Parathyroid adenoma (tissue), 2 donors: ENCODE data around the gene INPP4A.
"Not testable (repeated sequence)": the region's sequence is repeated elsewhere in the genome, so short reads cannot be mapped to it uniquely, and the experiment has no call there.

Source experiments
- H2AFZ ChIP-seq: fragments of 300-600 bp; sonication (generic); one replicate; pipeline ENCODE4 v1.7.0; 2017; ENCODE audit warnings: antibody characterized with exemption, mild to moderate bottlenecking
- H3K27ac ChIP-seq: fragments of 300-600 bp; sonication (generic); one replicate; pipeline ENCODE4 v1.7.0; 2017
- H3K27me3 ChIP-seq: fragments of 300-600 bp; sonication (generic); one replicate; pipeline ENCODE4 v1.7.0; 2017; ENCODE audit warnings: low read length; ENCODE audit not compliant: control insufficient read depth, insufficient read depth
- H3K36me3 ChIP-seq: fragments of 300-600 bp; sonication (generic); one replicate; pipeline ENCODE4 v1.7.0; 2017; ENCODE audit warnings: low read length; ENCODE audit not compliant: control insufficient read depth, insufficient read depth
- H3K4me1 ChIP-seq: fragments of 300-600 bp; sonication (generic); one replicate; pipeline ENCODE4 v1.7.0; 2017; ENCODE audit warnings: control low read depth
- H3K4me2 ChIP-seq: fragments of 300-600 bp; sonication (generic); one replicate; pipeline ENCODE4 v1.7.0; 2017; ENCODE audit warnings: low read length
- H3K4me3 ChIP-seq: fragments of 300-600 bp; sonication (generic); one replicate; pipeline ENCODE4 v1.7.0; 2017; ENCODE audit warnings: low read depth, low read length
- H3K79me2 ChIP-seq: fragments of 300-600 bp; sonication (generic); one replicate; pipeline ENCODE4 v1.7.0; 2017; ENCODE audit warnings: control low read depth
- H3K9ac ChIP-seq: fragments of 300-600 bp; sonication (generic); one replicate; pipeline ENCODE4 v1.7.0; 2017; ENCODE audit warnings: mild to moderate bottlenecking
- H3K9me3 ChIP-seq: fragments of 300-600 bp; sonication (generic); one replicate; pipeline ENCODE4 v1.7.0; 2017; ENCODE audit warnings: low read length; ENCODE audit not compliant: control insufficient read depth
- CTCF ChIP-seq: fragments of 300-600 bp; sonication (generic); IDR thresholded peaks from one replicate; pipeline ENCODE4 v1.7.0; 2017; ENCODE audit warnings: antibody characterized with exemption, mild to moderate bottlenecking
- donor health status: primary hyperparathyroidism.

Gene INPP4A

DNA sequence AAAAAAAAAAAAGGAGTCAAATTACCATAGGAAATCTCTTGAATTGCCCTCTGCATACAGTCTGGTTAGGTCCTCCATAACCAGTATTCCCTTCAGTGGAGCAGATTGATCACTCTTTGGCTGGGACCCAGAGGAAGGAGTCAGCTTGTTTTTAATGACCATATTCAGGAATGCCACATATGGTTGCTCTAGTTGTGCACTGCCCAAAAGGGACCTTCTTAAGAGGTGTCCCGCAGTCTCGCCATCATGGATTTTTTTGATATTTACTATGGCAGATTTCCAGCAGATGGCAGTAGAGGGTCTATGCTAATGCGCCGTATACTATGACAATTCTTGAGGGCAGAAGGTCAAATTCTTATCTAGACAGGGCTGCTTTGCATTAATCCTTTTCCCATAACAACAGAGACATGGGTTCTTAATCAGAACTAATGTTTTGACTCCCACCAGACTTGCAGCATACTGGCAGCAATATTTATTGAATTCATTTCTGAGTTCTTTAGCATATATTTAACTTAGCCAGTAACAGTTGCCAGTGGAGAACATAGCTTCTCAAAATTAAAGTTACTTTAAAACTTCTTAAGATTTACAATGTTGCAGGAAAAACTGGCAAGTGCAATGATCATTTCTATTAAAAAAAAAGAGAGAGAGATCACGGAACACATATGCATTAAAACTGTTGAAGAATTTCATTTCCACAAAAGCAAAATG is 31.8 kb upstream of the INPP4A start:
- no peaks in the 10 kb centered on the region for H3K9me3 ChIP-seq
- no peak overlapping the region for H3K9ac ChIP-seq
- peak; percentile 65 for TF ChIP-seq CTCF
- no peak overlapping the region for H3K4me2 ChIP-seq
- H3K36me3 ChIP-seq = no peaks in the 10 kb centered on the region
- H3K4me1 ChIP-seq = no peaks in the 10 kb centered on the region
- no peak overlapping the region for H2AFZ ChIP-seq
- no peaks in the 10 kb centered on the region for H3K27me3 ChIP-seq
- H3K27ac ChIP-seq = no peak overlapping the region
- H3K79me2 ChIP-seq = no peaks in the 10 kb centered on the region
- H3K4me3 ChIP-seq = no peak overlapping the region

DNA sequence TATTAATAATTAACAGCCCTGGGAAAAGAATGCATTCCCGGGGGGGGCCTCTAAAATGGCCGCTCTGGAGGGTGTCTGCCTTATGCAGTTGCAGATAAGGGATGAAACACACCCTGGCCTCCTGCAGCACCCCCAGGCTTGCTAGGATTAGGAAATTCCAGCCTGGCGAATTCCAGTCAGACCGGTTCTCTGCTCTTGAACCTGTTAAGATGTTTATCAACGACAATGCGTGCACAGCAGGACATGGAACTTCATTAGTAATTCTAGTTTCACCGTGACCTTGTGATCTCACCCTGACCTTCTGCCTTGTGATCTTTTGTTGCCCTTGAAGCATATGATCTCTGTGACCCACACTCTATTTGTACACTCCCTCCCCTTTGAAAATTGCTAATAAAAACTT is 30.4 kb upstream of the INPP4A start:
- not testable (repeated sequence) for H3K9ac ChIP-seq

GRCh38 chr2:98415719-98416248 is 28.9 kb upstream of the INPP4A start:
- H3K4me1 ChIP-seq, H2AFZ ChIP-seq, H3K4me3 ChIP-seq, H3K27me3 ChIP-seq, H3K36me3 ChIP-seq, H3K4me2 ChIP-seq, H3K9ac ChIP-seq, H3K79me2 ChIP-seq, H3K9me3 ChIP-seq, H3K27ac ChIP-seq: not testable (repeated sequence)

More for the DNA sequence above, 30.4 kb upstream of the INPP4A start:
- not testable (repeated sequence) for H3K9me3 ChIP-seq, H3K4me3 ChIP-seq, H3K79me2 ChIP-seq, H3K27ac ChIP-seq, H3K4me1 ChIP-seq, H2AFZ ChIP-seq, H3K4me2 ChIP-seq, H3K36me3 ChIP-seq, H3K27me3 ChIP-seq

DNA sequence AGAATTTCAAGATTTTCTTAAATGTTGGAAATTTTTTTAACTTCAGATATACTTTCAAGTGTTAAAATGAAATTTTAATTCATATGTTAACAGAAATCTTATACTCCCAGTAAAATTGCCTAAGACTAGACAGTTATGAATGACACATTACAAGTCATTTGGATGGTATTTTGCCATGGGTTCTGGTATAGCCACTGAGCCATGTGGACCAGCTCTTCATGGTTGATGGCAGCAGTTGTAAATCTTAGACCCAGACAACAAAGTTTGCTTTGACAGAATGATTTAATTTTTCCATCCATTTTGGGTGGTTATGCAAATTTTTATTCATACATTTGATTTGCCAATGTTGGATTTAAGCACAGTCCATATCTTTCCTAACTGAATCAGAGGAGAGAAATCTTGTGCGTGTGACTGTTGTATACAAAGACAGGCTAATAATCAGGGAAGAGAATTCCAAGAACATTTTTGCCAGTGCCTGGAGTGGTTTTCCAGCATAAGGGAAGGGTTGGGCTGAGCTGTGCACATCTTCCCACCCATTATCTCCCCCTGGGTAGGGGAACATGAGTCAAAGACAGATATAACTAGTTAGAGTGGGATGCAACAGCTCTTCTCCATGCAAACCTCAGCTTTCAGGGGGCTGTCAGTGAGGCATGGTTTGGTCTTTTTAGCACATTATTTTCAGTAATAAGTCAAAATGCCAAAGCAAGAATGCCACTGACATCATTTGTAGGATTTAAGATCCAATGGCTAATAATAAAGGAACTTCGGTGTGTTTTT is 28.1 kb upstream of the INPP4A start:
- H3K4me2 ChIP-seq = no peak overlapping the region
- H3K4me1 ChIP-seq = no peaks in the 10 kb centered on the region
- H3K79me2 ChIP-seq = no peaks in the 10 kb centered on the region
- no peak overlapping the region for H3K4me3 ChIP-seq
- no peak overlapping the region for H3K27ac ChIP-seq
- no peak overlapping the region for H3K9ac ChIP-seq
- TF ChIP-seq CTCF = no peak
- H3K27me3 ChIP-seq = no peaks in the 10 kb centered on the region
- H2AFZ ChIP-seq = no peak overlapping the region
- no peaks in the 10 kb centered on the region for H3K36me3 ChIP-seq
- H3K9me3 ChIP-seq = no peaks in the 10 kb centered on the region

DNA sequence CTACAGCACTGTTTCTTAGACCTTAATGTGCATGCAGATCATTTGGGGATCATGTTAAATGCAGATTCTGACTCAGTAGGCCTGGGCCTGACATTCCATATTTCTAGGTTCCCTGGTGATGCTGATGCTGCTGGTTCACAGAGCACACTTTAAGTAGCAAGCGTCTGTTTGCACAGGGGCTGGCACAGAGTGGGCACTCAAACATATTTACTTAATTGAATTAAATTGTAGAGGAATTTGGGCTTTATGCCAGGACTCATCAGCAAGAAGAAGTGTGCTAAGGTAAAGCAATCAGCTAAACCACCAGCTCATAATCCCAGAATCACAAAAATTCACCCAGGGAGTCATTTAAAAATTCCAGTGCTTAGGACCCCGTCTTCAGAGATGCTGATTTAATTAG is 25.1 kb upstream of the INPP4A start:
- no peak overlapping the region for H3K9ac ChIP-seq
- no peaks in the 10 kb centered on the region for H3K4me1 ChIP-seq
- no peak overlapping the region for H2AFZ ChIP-seq
- H3K4me3 ChIP-seq = no peak overlapping the region
- no peak overlapping the region for H3K27ac ChIP-seq
- H3K36me3 ChIP-seq = no peaks in the 10 kb centered on the region
- no peaks in the 10 kb centered on the region for H3K27me3 ChIP-seq
- no peaks in the 10 kb centered on the region for H3K9me3 ChIP-seq
- no peak for TF ChIP-seq CTCF
- no peaks in the 10 kb centered on the region for H3K79me2 ChIP-seq
- no peak overlapping the region for H3K4me2 ChIP-seq
